SK-N-MC (cell line): ENCODE data around the gene RELN.

Experiments
- EZH2 ChIP-seq: fragments of 200-600 bp; sonication (generic); IDR thresholded peaks from one replicate; pipeline ENCODE4 v1.6.1; 2017; ENCODE audit warnings: antibody characterized with exemption
- FOXP2 ChIP-seq: optimal IDR thresholded peaks from 2 replicates; pipeline ENCODE3; 2011; ENCODE audit warnings: mild to moderate bottlenecking, moderate library complexity; ENCODE audit not compliant: insufficient read depth; ENCODE audit errors: extremely low read length, control extremely low read depth
- POLR2AphosphoS5 ChIP-seq: IDR thresholded peaks from 2 replicates; pipeline ENCODE4 v1.6.1; 2012; ENCODE audit warnings: mild to moderate bottlenecking, low read depth, low read length, borderline replicate concordance

DNA sequence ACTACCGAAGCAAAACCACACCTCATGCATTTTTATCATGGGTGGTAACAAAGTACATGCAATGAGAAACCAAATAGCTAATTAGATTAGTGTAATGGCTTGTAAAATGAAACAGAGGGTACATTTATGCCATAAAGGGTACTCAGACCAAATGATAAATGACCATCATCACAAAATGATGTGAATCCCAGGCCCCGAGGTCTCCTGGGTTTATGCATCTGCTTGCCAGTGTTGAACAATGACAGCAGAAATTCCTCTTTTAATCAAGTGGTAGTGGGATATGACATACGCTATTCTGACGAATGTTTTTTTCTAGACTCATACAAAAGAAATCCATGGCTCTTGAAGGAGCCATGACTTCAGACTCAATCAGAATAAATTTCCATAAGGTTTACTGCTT lies 293.9 kb downstream of the RELN start:
- TF ChIP-seq EZH2 (no peak), POLR2AphosphoS5 (no peak), FOXP2 (no peak)
